HepG2 (cell line): ENCODE data around the gene SLC39A1. TPM values are rescaled to one million over a fixed set of nuclear protein-coding genes. Genes with fewer than 3 reads are reported as not detected.
A peak's percentile ranks its signal among the peaks of the same experiment; 100 is the strongest.

Experiments used
- ERF ChIP-seq: IDR thresholded peaks from 2 replicates; pipeline ENCODE4 v1.6.1; 2018; ENCODE audit warnings: missing biosample characterization, missing genetic modification reagents
- FOXO4 ChIP-seq: sonication (generic); formaldehyde crosslinking; conservative IDR thresholded peaks from 2 replicates; pipeline ENCODE4 v1.8.1; 2023; ENCODE audit warnings: missing genetic modification reagents
- MIER2 ChIP-seq: IDR thresholded peaks from 2 replicates; pipeline ENCODE4 v1.6.1; 2016; ENCODE audit warnings: missing biosample characterization, missing genetic modification reagents
- NFKBIZ ChIP-seq: IDR thresholded peaks from 2 replicates; pipeline ENCODE4 v1.6.1; 2018; ENCODE audit warnings: missing genetic modification reagents, missing compliant biosample characterization
- PBX3 ChIP-seq: sonication (generic); formaldehyde crosslinking; IDR thresholded peaks from 2 replicates; pipeline ENCODE4 v1.8.1; 2023; ENCODE audit warnings: missing genetic modification reagents, inconsistent platforms, borderline replicate concordance
- POLR2AphosphoS5 ChIP-seq: IDR thresholded peaks from 2 replicates; pipeline ENCODE4 v1.6.1; 2012; ENCODE audit warnings: low read depth, low read length
- PRPF4 ChIP-seq: fragments of 200-400 bp; formaldehyde crosslinking; IDR thresholded peaks from 2 replicates; pipeline ENCODE4 v1.6.1; 2016; ENCODE audit warnings: low read length, low read depth; ENCODE audit not compliant: poor library complexity, severe bottlenecking
- RBM39 ChIP-seq: fragments of 200-400 bp; formaldehyde crosslinking; IDR thresholded peaks from one replicate; pipeline ENCODE4 v1.6.1; 2018; ENCODE audit warnings: antibody characterized with exemption, mild to moderate bottlenecking, low read depth, low read length; ENCODE audit not compliant: poor library complexity, severe bottlenecking
- SIX4 ChIP-seq: sonication (generic); formaldehyde crosslinking; IDR thresholded peaks from 2 replicates; pipeline ENCODE4 v1.4.0; 2020; ENCODE audit warnings: missing genetic modification reagents
- SMAD1 ChIP-seq: sonication (generic); formaldehyde crosslinking; IDR thresholded peaks from 2 replicates; pipeline ENCODE4 v1.4.0; 2020; ENCODE audit warnings: missing genetic modification reagents, low read depth, mild to moderate bottlenecking, borderline replicate concordance
- TEF ChIP-seq: sonication (generic); formaldehyde crosslinking; IDR thresholded peaks from 2 replicates; pipeline ENCODE4 v1.5.0; 2020; ENCODE audit warnings: missing genetic modification reagents
- ZC3H13 ChIP-seq: sonication (generic); formaldehyde crosslinking; IDR thresholded peaks from 2 replicates; pipeline ENCODE4 v1.8.1; 2023; ENCODE audit warnings: mild to moderate bottlenecking, missing genetic modification reagents, moderate library complexity
- ZHX1 ChIP-seq: sonication (generic); formaldehyde crosslinking; IDR thresholded peaks from 2 replicates; pipeline ENCODE4 v1.8.1; 2022; ENCODE audit warnings: low read depth, mild to moderate bottlenecking, missing genetic modification reagents
- ZNF142 ChIP-seq: sonication (generic); formaldehyde crosslinking; IDR thresholded peaks from 2 replicates; pipeline ENCODE4 v1.4.0; 2020; ENCODE audit warnings: missing genetic modification reagents
- ZNF546 ChIP-seq: sonication (generic); formaldehyde crosslinking; conservative IDR thresholded peaks from 2 replicates; pipeline ENCODE4 v1.8.1; 2023; ENCODE audit warnings: mild to moderate bottlenecking, missing genetic modification reagents
- polyA plus RNA-seq, 8 experiments: library from polyadenylated mRNA; depleted of rRNA in 3 of 8; stranded (reverse) in 7 of 8; unstranded in 1 of 8; fragments of >200 nt; fragmentation: Illumina TruSeq in 4 of 8; extraction: Trizol in 4 of 8; gene quantifications; 2 replicates each; pipeline versions ENCODE4 v1.2.1 to v1.2.3, GENCODE V29; 2011 to 2016; ENCODE audit warnings: low read depth in 4 of 8, missing spikeins in 1 of 8, mixed read lengths in 1 of 8; ENCODE audit not compliant: insufficient read depth in 1 of 8
- total RNA-seq, 5 experiments: library from RNA; depleted of rRNA; stranded (reverse); fragments of >200 nt; fragmentation: Illumina TruSeq; extraction: Trizol; gene quantifications; 2 replicates each; pipeline ENCODE4 v1.2.3, GENCODE V29; 2016; ENCODE audit warnings: low read depth in 1 of 5

Gene SLC39A1
- total and polyA plus RNA-seq, 2 of the 13 experiments (the other 11 are each of a cell fraction or from before 2014, with no cell fraction given): 71.2 to 78.4 TPM

GRCh38 chr1:153977250-153978240 is 14.2 kb upstream of the SLC39A1 start, which contains the start of gene JTB (continued):
- TF ChIP-seq FOXO4 (no peak), TEF (CRISPR knock-in tag) (no peak), SIX4 (CRISPR knock-in tag) (0 out of 2 replicates have a peak, but pooled peaks have one; percentile 1), ZC3H13 (peak; percentile 19; the same call in 1 of the 2 replicates), ZNF546 (CRISPR knock-in tag) (no peak), NFKBIZ (0 out of 2 replicates have a peak, but pooled peaks have one; percentile 20), MIER2 (CRISPR knock-in tag) (no peak), PBX3 (CRISPR knock-in tag) (no peak), ZHX1 (no peak; the same call in 1 of the 2 replicates), ZNF142 (CRISPR knock-in tag) (no peak; the same call in 1 of the 2 replicates), PRPF4 (no peak), SMAD1 (CRISPR knock-in tag) (peak; percentile 81; the same call in 1 of the 2 replicates), POLR2AphosphoS5 (peak; percentile 79), RBM39 (peak; percentile 58), ERF (CRISPR knock-in tag) (peak; percentile 80)
